NCI-H2171 (cell line): Measurements from ENCODE around the gene SLC35F3.
"Not testable (repeated sequence)": the region's sequence is repeated elsewhere in the genome, so short reads cannot be mapped to it uniquely, and the experiment has no call there.

ENCODE experiments used
- DNase-seq: peaks from one replicate; lab custom pipeline; 2025; lab: John Stamatoyannopoulos, UW

The SLC35F3 gene

GRCh38 chr1:234144901-234145300, 240.4 kb downstream of the SLC35F3 start:
- DNase-seq: no peak

GRCh38 chr1:234148350-234148749, 243.9 kb downstream of the SLC35F3 start:
- no peak for DNase-seq

GRCh38 chr1:234148816-234149215, 244.3 kb downstream of the SLC35F3 start:
- DNase-seq: no peak

GRCh38 chr1:234149217-234149616, 244.7 kb downstream of the SLC35F3 start:
- no peak for DNase-seq

GRCh38 chr1:234150892-234151291, 246.4 kb downstream of the SLC35F3 start:
- no peak for DNase-seq

GRCh38 chr1:234152344-234152743, 247.9 kb downstream of the SLC35F3 start:
- not testable (repeated sequence) for DNase-seq

GRCh38 chr1:234154320-234155251, 250.1 kb downstream of the SLC35F3 start:
- DNase-seq: peak; percentile 67

- DNase-seq: no peak
These were observed 258.2 kb downstream of the SLC35F3 start for GRCh38 chr1:234162661-234163060.

- no peak for DNase-seq
These were observed 258.9 kb downstream of the SLC35F3 start for GRCh38 chr1:234163267-234163919.

- no peak for DNase-seq
These were observed 259.7 kb downstream of the SLC35F3 start for GRCh38 chr1:234164098-234164709.

- DNase-seq: no peak
These were observed 263.7 kb downstream of the SLC35F3 start for GRCh38 chr1:234168061-234168724.

- DNase-seq: no peak
These were observed 264.8 kb downstream of the SLC35F3 start for GRCh38 chr1:234169161-234169849.

GRCh38 chr1:234170067-234170466, 265.6 kb downstream of the SLC35F3 start:
- no peak for DNase-seq

GRCh38 chr1:234170622-234171021, 266.1 kb downstream of the SLC35F3 start:
- no peak for DNase-seq

- no peak for DNase-seq
These were observed 269.5 kb downstream of the SLC35F3 start for GRCh38 chr1:234173968-234174367.

GRCh38 chr1:234175363-234175762, 270.9 kb downstream of the SLC35F3 start:
- DNase-seq: no peak

GRCh38 chr1:234176000-234176399, 271.5 kb downstream of the SLC35F3 start:
- DNase-seq: no peak

- not testable (repeated sequence) for DNase-seq
These were observed 272.4 kb downstream of the SLC35F3 start for GRCh38 chr1:234176847-234177246.

GRCh38 chr1:234185438-234185837, 281.0 kb downstream of the SLC35F3 start:
- DNase-seq: no peak

- DNase-seq: no peak
These were observed 281.7 kb downstream of the SLC35F3 start for GRCh38 chr1:234186037-234186688.

GRCh38 chr1:234188454-234188792, 283.9 kb downstream of the SLC35F3 start:
- peak; percentile 94 for DNase-seq
